Measurements from ENCODE around the gene NOTCH1. TPM values are rescaled to one million over a fixed set of nuclear protein-coding genes. Genes with fewer than 3 reads are reported as not detected.

Gene NOTCH1
- total RNA-seq, 2 donors from 2014 or later, result 49.3 to 99.4 TPM

GRCh38 chr9:136558373-136558772, 12.5 kb upstream of the NOTCH1 start:
- Histone ChIP-seq H3K4me3 (no peak overlapping the region), H3K4me1 (no peaks in the 10 kb centered on the region), H3K27me3 (no peaks in the 10 kb centered on the region), H3K9me3 (no peaks in the 10 kb centered on the region), H3K27ac (no peak overlapping the region), H3K9ac (ENCODE audit: low read depth in 2 of 2, low read length in 2 of 2) (no peak overlapping the region), H3K36me3 (no peaks in the 10 kb centered on the region)
- no peak for DNase-seq
- TF ChIP-seq CTCF (IDR thresholded peaks at IDR 0.05), result no peak
- intact Hi-C loops (cut with DNase I), result no loop called here

- no peak for TF ChIP-seq CTCF (IDR thresholded peaks at IDR 0.05)
- H3K27ac ChIP-seq, result no peak overlapping the region
- no peak for DNase-seq
Observed at GRCh38 chr9:136557036-136557435, 11.2 kb upstream of the NOTCH1 start.

GRCh38 chr9:136556166-136556565, 10.3 kb upstream of the NOTCH1 start:
- peaks cover 2% of the 10 kb centered on the region for H3K4me1 ChIP-seq
- no peaks in the 10 kb centered on the region for H3K36me3 ChIP-seq
- intact Hi-C loops (cut with DNase I), result no loop called here
- no peak for TF ChIP-seq CTCF (IDR thresholded peaks at IDR 0.05)
- no peak overlapping the region for H3K27ac ChIP-seq
- H3K4me3 ChIP-seq, result no peak overlapping the region
- H3K9me3 ChIP-seq, result no peaks in the 10 kb centered on the region
- H3K27me3 ChIP-seq, result no peaks in the 10 kb centered on the region
- H3K9ac ChIP-seq (ENCODE audit: low read depth in 2 of 2, low read length in 2 of 2), result no peak overlapping the region
- DNase-seq, result no peak

More at GRCh38 chr9:136557036-136557435, 11.2 kb upstream of the NOTCH1 start:
- no peak overlapping the region for H3K9ac ChIP-seq (ENCODE audit: low read depth in 2 of 2, low read length in 2 of 2)
- no peaks in the 10 kb centered on the region for H3K27me3 ChIP-seq
- intact Hi-C loops (cut with DNase I), result no loop called here
- H3K36me3 ChIP-seq, result no peaks in the 10 kb centered on the region
- H3K9me3 ChIP-seq, result no peaks in the 10 kb centered on the region
- no peaks in the 10 kb centered on the region for H3K4me1 ChIP-seq
- H3K4me3 ChIP-seq, result no peak overlapping the region

GRCh38 chr9:136554870-136555269, 9.0 kb upstream of the NOTCH1 start:
- no peak for DNase-seq
- H3K4me3 ChIP-seq, result no peak overlapping the region
- no peaks in the 10 kb centered on the region for H3K36me3 ChIP-seq
- H3K4me1 ChIP-seq, result peaks cover 4% of the 10 kb centered on the region
- no peaks in the 10 kb centered on the region for H3K27me3 ChIP-seq
- H3K9ac ChIP-seq (ENCODE audit: low read depth in 2 of 2, low read length in 2 of 2), result no peak overlapping the region
- TF ChIP-seq CTCF (IDR thresholded peaks at IDR 0.05), result no peak
- no peaks in the 10 kb centered on the region for H3K9me3 ChIP-seq
- H3K27ac ChIP-seq, result no peak overlapping the region
- intact Hi-C loops (cut with DNase I), result no loop called here

- intact Hi-C loops (cut with DNase I), result no loop called here
- Histone ChIP-seq H3K27ac (no peak overlapping the region), H3K9ac (ENCODE audit: low read depth in 2 of 2, low read length in 2 of 2) (no peak overlapping the region), H3K4me1 (peaks cover 4% of the 10 kb centered on the region), H3K9me3 (no peaks in the 10 kb centered on the region), H3K27me3 (no peaks in the 10 kb centered on the region), H3K4me3 (no peak overlapping the region), H3K36me3 (no peaks in the 10 kb centered on the region)
- no peak for DNase-seq
- no peak for TF ChIP-seq CTCF (IDR thresholded peaks at IDR 0.05)
Observed at GRCh38 chr9:136553581-136553980, 7.7 kb upstream of the NOTCH1 start.

Measured in colonic mucosa (tissue), 4 donors.